ENCODE results near the gene TGIF2. TPM values are rescaled to one million over a fixed set of nuclear protein-coding genes. Genes with fewer than 3 reads are reported as not detected.
"Not testable (repeated sequence)": the region's sequence is repeated elsewhere in the genome, so short reads cannot be mapped to it uniquely, and the experiment has no call there.

Gene TGIF2
- total RNA-seq, 1 experiment from 2014 or later: 81.7 TPM

DNA sequence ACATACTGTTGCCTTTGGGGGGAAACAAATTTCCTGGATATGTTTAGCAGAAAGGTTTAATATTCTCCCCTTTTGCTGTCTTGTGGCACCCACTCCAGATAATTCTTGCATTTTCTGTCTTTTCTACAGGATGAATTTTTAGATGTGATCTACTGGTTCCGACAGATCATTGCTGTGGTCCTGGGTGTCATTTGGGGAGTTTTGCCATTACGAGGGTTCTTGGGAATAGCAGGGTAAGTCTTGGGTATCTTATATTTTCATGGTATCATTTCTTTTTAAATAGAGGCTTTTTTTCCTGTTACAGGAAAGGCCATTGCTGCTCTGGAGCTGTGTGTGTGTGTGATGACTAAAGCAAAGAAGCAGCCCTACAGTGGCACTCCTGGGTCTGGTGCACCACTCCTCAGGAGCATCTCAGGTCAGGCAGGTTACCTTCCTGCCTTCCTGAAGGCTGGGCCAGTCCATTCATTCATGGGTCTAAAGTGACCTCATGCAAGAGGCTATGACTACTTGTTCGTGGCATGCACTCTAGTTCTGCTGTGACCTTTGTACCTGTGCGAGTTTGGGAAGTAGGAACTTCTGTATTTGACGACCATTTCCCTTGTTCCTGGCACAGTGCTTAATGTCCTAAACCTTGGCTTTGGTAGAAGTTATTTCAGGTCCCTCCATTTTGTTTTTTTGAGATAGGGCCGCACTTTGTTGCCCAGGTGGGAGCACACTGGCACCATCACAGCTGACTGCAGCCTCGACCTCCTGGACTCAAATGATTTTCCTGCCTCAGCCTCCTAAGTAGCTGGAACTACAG is 34.4 kb downstream of the TGIF2 start:
- Histone ChIP-seq H3K18ac (ENCODE audit: insufficient read length, low read depth, low read length) (no peak overlapping the region), H2BK20ac (ENCODE audit: low read depth, low read length, poor library complexity, severe bottlenecking) (no peak overlapping the region), H3K79me2 (ENCODE audit: insufficient read depth, low read length) (peaks cover 19% of the 10 kb centered on the region), H2AK5ac (ENCODE audit: insufficient read length, low read length) (no peak overlapping the region), H2BK5ac (ENCODE audit: insufficient read length, low read length) (no peak overlapping the region), H3K9me3 (ENCODE audit: control insufficient read depth, low read depth, low read length) (no peaks in the 10 kb centered on the region), H3T11ph (ENCODE audit: low read length) (no peak overlapping the region), H4K8ac (replicated peaks; ENCODE audit: insufficient read length, low read depth, low read length) (no peak overlapping the region), H3K23me2 (ENCODE audit: insufficient read length, low read depth, low read length, poor library complexity, severe bottlenecking) (peaks cover 6% of the 10 kb centered on the region), H4K5ac (ENCODE audit: insufficient read length, low read depth, low read length) (no peak overlapping the region), H3K4me1 (ENCODE audit: insufficient read depth, low read length) (no peaks in the 10 kb centered on the region), H3K27me3 (ENCODE audit: insufficient read depth, low read length) (no peaks in the 10 kb centered on the region), H2AFZ (ENCODE audit: low read length) (no peak overlapping the region), H2BK12ac (ENCODE audit: insufficient read length, low read depth, low read length) (no peak overlapping the region), H4K91ac (ENCODE audit: insufficient read length, low read depth, low read length) (no peak overlapping the region), H3K4me2 (ENCODE audit: insufficient read depth, insufficient read length, low read length) (no peak overlapping the region), H3K79me1 (ENCODE audit: insufficient read depth, low read depth, low read length, poor library complexity, severe bottlenecking) (peaks cover 4% of the 10 kb centered on the region), H3K56ac (ENCODE audit: insufficient read length, low read depth, low read length) (no peak overlapping the region), H3K14ac (ENCODE audit: insufficient read depth, low read length) (no peak overlapping the region), H2BK15ac (ENCODE audit: low read depth, low read length) (no peak overlapping the region), H3K27ac (ENCODE audit: insufficient read length, low read depth, low read length) (no peak overlapping the region), H4K20me1 (ENCODE audit: control insufficient read depth, insufficient read depth, insufficient read length) (no peaks in the 10 kb centered on the region), H3K4ac (ENCODE audit: low read depth, low read length) (no peak overlapping the region), H2BK120ac (ENCODE audit: low read depth, low read length, poor library complexity, severe bottlenecking) (no peak overlapping the region), H3K23ac (ENCODE audit: insufficient read length, low read depth, low read length) (no peak overlapping the region), H3K9ac (ENCODE audit: extremely low read depth, insufficient read length, low read length) (no peak overlapping the region)
- Mint-ChIP-seq H3K4me1 (peaks cover 13 to 14% of the 10 kb centered on the region in 2 experiments), H3K4me3 (peak overlapping the region; percentile 60 to 99), H3K36me3 (ENCODE audit: insufficient read depth in 1 of 3, low read depth in 3 of 3) (peaks cover 26 to 59% (median 53%) of the 10 kb centered on the region in 3 experiments; a peak in 6 of 7 replicates), H3K27ac (peak overlapping the region in 1 of 3 experiments; percentile 57; a peak in 3 of 7 replicates), H3K27me3 (ENCODE audit: low read depth) (peaks cover 4% of the 10 kb centered on the region), H3K9me3 (no peaks in the 10 kb centered on the region)
- TF ChIP-seq, protein P1, sequence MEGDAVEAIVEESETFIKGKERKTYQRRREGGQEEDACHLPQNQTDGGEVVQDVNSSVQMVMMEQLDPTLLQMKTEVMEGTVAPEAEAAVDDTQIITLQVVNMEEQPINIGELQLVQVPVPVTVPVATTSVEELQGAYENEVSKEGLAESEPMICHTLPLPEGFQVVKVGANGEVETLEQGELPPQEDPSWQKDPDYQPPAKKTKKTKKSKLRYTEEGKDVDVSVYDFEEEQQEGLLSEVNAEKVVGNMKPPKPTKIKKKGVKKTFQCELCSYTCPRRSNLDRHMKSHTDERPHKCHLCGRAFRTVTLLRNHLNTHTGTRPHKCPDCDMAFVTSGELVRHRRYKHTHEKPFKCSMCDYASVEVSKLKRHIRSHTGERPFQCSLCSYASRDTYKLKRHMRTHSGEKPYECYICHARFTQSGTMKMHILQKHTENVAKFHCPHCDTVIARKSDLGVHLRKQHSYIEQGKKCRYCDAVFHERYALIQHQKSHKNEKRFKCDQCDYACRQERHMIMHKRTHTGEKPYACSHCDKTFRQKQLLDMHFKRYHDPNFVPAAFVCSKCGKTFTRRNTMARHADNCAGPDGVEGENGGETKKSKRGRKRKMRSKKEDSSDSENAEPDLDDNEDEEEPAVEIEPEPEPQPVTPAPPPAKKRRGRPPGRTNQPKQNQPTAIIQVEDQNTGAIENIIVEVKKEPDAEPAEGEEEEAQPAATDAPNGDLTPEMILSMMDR (conservative IDR thresholded peaks at IDR 0.05): no peak
- WGBS (ENCODE audit: extremely low coverage, insufficient read length, low lambda C conversion rate): no CpG with 5 or more reads among the region's 7 CpGs
- no peak for DNase-seq

GRCh38 chr20:36608388-36608728 is 35.0 kb downstream of the TGIF2 start:
- not testable (repeated sequence) for H4K8ac ChIP-seq (replicated peaks; ENCODE audit: insufficient read length, low read depth, low read length); H2AFZ ChIP-seq (ENCODE audit: low read length); H3K4ac ChIP-seq (ENCODE audit: low read depth, low read length); H2BK15ac ChIP-seq (ENCODE audit: low read depth, low read length); H3K27ac ChIP-seq (ENCODE audit: insufficient read length, low read depth, low read length); H2AK5ac ChIP-seq (ENCODE audit: insufficient read length, low read length); H4K91ac ChIP-seq (ENCODE audit: insufficient read length, low read depth, low read length); H3K23me2 ChIP-seq (ENCODE audit: insufficient read length, low read depth, low read length, poor library complexity, severe bottlenecking); H3K18ac ChIP-seq (ENCODE audit: insufficient read length, low read depth, low read length); H2BK120ac ChIP-seq (ENCODE audit: low read depth, low read length, poor library complexity, severe bottlenecking); H3K9me3 Mint-ChIP-seq; H2BK20ac ChIP-seq (ENCODE audit: low read depth, low read length, poor library complexity, severe bottlenecking); H3K27ac Mint-ChIP-seq; H3K9me3 ChIP-seq (ENCODE audit: control insufficient read depth, low read depth, low read length); H3K56ac ChIP-seq (ENCODE audit: insufficient read length, low read depth, low read length); H3K4me1 ChIP-seq (ENCODE audit: insufficient read depth, low read length); H4K5ac ChIP-seq (ENCODE audit: insufficient read length, low read depth, low read length); H3T11ph ChIP-seq (ENCODE audit: low read length); H3K79me1 ChIP-seq (ENCODE audit: insufficient read depth, low read depth, low read length, poor library complexity, severe bottlenecking); H3K14ac ChIP-seq (ENCODE audit: insufficient read depth, low read length); H3K23ac ChIP-seq (ENCODE audit: insufficient read length, low read depth, low read length); H3K27me3 Mint-ChIP-seq (ENCODE audit: low read depth); H4K20me1 ChIP-seq (ENCODE audit: control insufficient read depth, insufficient read depth, insufficient read length); H3K4me2 ChIP-seq (ENCODE audit: insufficient read depth, insufficient read length, low read length); H3K4me3 Mint-ChIP-seq; H3K27me3 ChIP-seq (ENCODE audit: insufficient read depth, low read length); H2BK5ac ChIP-seq (ENCODE audit: insufficient read length, low read length); H2BK12ac ChIP-seq (ENCODE audit: insufficient read length, low read depth, low read length); H3K9ac ChIP-seq (ENCODE audit: extremely low read depth, insufficient read length, low read length); DNase-seq
- peaks cover 13 to 14% of the 10 kb centered on the region in 2 experiments for H3K4me1 Mint-ChIP-seq
- H3K79me2 ChIP-seq (ENCODE audit: insufficient read depth, low read length): peaks cover 19% of the 10 kb centered on the region
- WGBS (ENCODE audit: extremely low coverage, insufficient read length, low lambda C conversion rate): no CpG with 5 or more reads among the region's 6 CpGs
- peaks cover 29 to 65% (median 59%) of the 10 kb centered on the region in 3 experiments; a peak in 6 of 7 replicates for H3K36me3 Mint-ChIP-seq (ENCODE audit: insufficient read depth in 1 of 3, low read depth in 3 of 3)
